CD4-positive, CD25-positive, alpha-beta regulatory T cell (primary cell): ENCODE data around the gene RBM10. TPM values are rescaled to one million over a fixed set of nuclear protein-coding genes. Genes with fewer than 3 reads are reported as not detected.
"Not testable (repeated sequence)": the region's sequence is repeated elsewhere in the genome, so short reads cannot be mapped to it uniquely, and the experiment has no call there.

Experiments
- ATAC-seq, 2 donors: fragments of 150-1000 bp; cut with Tn5 transposase; one replicate each; pipeline ENCODE4 v1.10.0; 2021; ENCODE audit warnings: low read depth in 2 of 2, moderate number of reproducible peaks in 2 of 2, moderate library complexity in 1 of 2
- DNase-seq, 3 donors: peaks; one replicate each; pipeline versions ENCODE4 v3.0.0 to v3.0.0-alpha.2; 2012 to 2022; ENCODE audit warnings: mixed read lengths in 1 of 3
- H3K27ac ChIP-seq: one replicate; pipeline ENCODE4 v1.7.0; 2013; ENCODE audit warnings: mild to moderate bottlenecking, low read length; ENCODE audit not compliant: insufficient read depth, poor library complexity, severe bottlenecking
- H3K27me3 ChIP-seq: one replicate; pipeline ENCODE4 v1.7.0; 2013; ENCODE audit warnings: low read length; ENCODE audit not compliant: control insufficient read depth, insufficient read depth
- H3K36me3 ChIP-seq: one replicate; pipeline ENCODE4 v1.7.0; 2013; ENCODE audit warnings: mild to moderate bottlenecking, low read length, moderate library complexity; ENCODE audit not compliant: control insufficient read depth, insufficient read depth
- H3K4me1 ChIP-seq: 2 replicates; pipeline ENCODE4 v1.7.0; 2013; ENCODE audit warnings: mild to moderate bottlenecking, low read length; ENCODE audit not compliant: insufficient read depth, control insufficient read depth, poor library complexity, severe bottlenecking
- H3K4me3 ChIP-seq: one replicate; pipeline ENCODE4 v1.7.0; 2013; ENCODE audit warnings: low read depth, mild to moderate bottlenecking, low read length, moderate library complexity
- H3K9me3 ChIP-seq, 2 experiments: 1 replicate in 1 of 2; 2 replicates in 1 of 2; pipeline ENCODE4 v1.7.0; 2013; ENCODE audit warnings: low read length in 2 of 2, mild to moderate bottlenecking in 1 of 2, moderate library complexity in 1 of 2; ENCODE audit not compliant: control insufficient read depth in 2 of 2
- H3K27ac Mint-ChIP-seq, 3 donors: one replicate each; pipeline ENCODE4 v1.8.0; 2020 to 2022; ENCODE audit warnings: mild to moderate bottlenecking in 3 of 3, mixed read lengths in 3 of 3, moderate library complexity in 2 of 3
- H3K27me3 Mint-ChIP-seq: one replicate; pipeline ENCODE4 v1.8.0; 2022; ENCODE audit warnings: mild to moderate bottlenecking, mixed read lengths
- H3K36me3 Mint-ChIP-seq: one replicate; pipeline ENCODE4 v1.8.0; 2020; ENCODE audit warnings: mixed read lengths
- H3K4me1 Mint-ChIP-seq, 4 donors: one replicate each; pipeline ENCODE4 v1.8.0; 2020 to 2022; ENCODE audit warnings: mixed read lengths in 4 of 4, mild to moderate bottlenecking in 1 of 4
- H3K4me3 Mint-ChIP-seq, 4 donors: one replicate each; pipeline ENCODE4 v1.8.0; 2020 to 2022; ENCODE audit warnings: mild to moderate bottlenecking in 4 of 4, mixed read lengths in 4 of 4, moderate library complexity in 3 of 4
- H3K9me3 Mint-ChIP-seq, 7 donors: one replicate each; pipeline ENCODE4 v1.8.0; 2020 to 2022; ENCODE audit warnings: mixed read lengths in 7 of 7, mild to moderate bottlenecking in 3 of 7, moderate library complexity in 2 of 7
- polyA plus RNA-seq, 4 donors: library from polyadenylated mRNA; unstranded; fragments of 300-500 nt; fragmentation: Illumina TruSeq; gene quantifications; one replicate each; pipeline ENCODE4 v1.2.3, GENCODE V29; 2021
- total RNA-seq: library from RNA; stranded (reverse); gene quantifications from one replicate; pipeline ENCODE4 v1.2.3, GENCODE V29; 2022

Gene RBM10
- total RNA-seq (37.6 TPM), polyA plus RNA-seq (10 to 100 TPM; 17.9 to 22.6 (median 22.0) TPM)

- Histone ChIP-seq H3K27ac (peak within 1 kb of the TSS; percentile 92), H3K27me3 (no peaks in the 10 kb centered on the region), H3K4me3 (peak within 1 kb of the TSS; percentile 87), H3K36me3 (peaks cover 10% of the 10 kb centered on the region), H3K4me1 (peaks cover 12% of the 10 kb centered on the region), H3K9me3 (no peaks in the 10 kb centered on the region)
- DNase-seq = peak; percentile 86 to 96 (median 89)
- Mint-ChIP-seq H3K4me1 (peaks cover 3 to 45% (median 16%) of the 10 kb centered on the region in 4 donors), H3K27ac (peak within 1 kb of the TSS; percentile 94 to 99 (median 99)), H3K9me3 (peaks cover 0 to 3% (median 1%) of the 10 kb centered on the region in 7 donors), H3K27me3 (peaks cover 12% of the 10 kb centered on the region), H3K4me3 (peak within 1 kb of the TSS; percentile 95 to 99 (median 97)), H3K36me3 (peaks cover 16% of the 10 kb centered on the region)
- peak; percentile 91 to 94 for ATAC-seq
These were observed at the start of gene RBM10, which contains the start of gene NDUFB11 for GRCh38 chrX:47144626-47145394. TSS of gene RBM10 (plus strand) at chrX:47145221. CDS start at chrX:47147482, 2,261 bp downstream. TSS of gene NDUFB11 (minus strand) at chrX:47144702. CDS start at chrX:47144679, 23 bp downstream.

GRCh38 chrX:47097018-47097417 is 48.0 kb upstream of the RBM10 start:
- Histone ChIP-seq H3K4me3 (no peak overlapping the region), H3K27ac (no peak overlapping the region), H3K36me3 (no peaks in the 10 kb centered on the region), H3K9me3 (no peaks in the 10 kb centered on the region), H3K27me3 (no peaks in the 10 kb centered on the region), H3K4me1 (no peaks in the 10 kb centered on the region)
- peaks cover 0 to 4% (median 0%) of the 10 kb centered on the region in 4 donors for H3K4me1 Mint-ChIP-seq
- DNase-seq (no peak), ATAC-seq (no peak)
- H3K9me3 Mint-ChIP-seq = peaks cover 0 to 4% (median 0%) of the 10 kb centered on the region in 7 donors
- peaks cover 4% of the 10 kb centered on the region for H3K36me3 Mint-ChIP-seq
- H3K4me3 Mint-ChIP-seq = peak overlapping the region in 1 of 4 donors; percentile 47
- H3K27me3 Mint-ChIP-seq = no peaks in the 10 kb centered on the region
- H3K27ac Mint-ChIP-seq = no peak overlapping the region

GRCh38 chrX:47098338-47099094 is 46.5 kb upstream of the RBM10 start:
- Histone ChIP-seq H3K9me3 (no peaks in the 10 kb centered on the region), H3K27me3 (no peaks in the 10 kb centered on the region), H3K36me3 (no peaks in the 10 kb centered on the region), H3K27ac (no peak overlapping the region), H3K4me3 (no peak overlapping the region), H3K4me1 (no peaks in the 10 kb centered on the region)
- peaks cover 0 to 4% (median 0%) of the 10 kb centered on the region in 7 donors for H3K9me3 Mint-ChIP-seq
- H3K27me3 Mint-ChIP-seq = no peaks in the 10 kb centered on the region
- peaks cover 4% of the 10 kb centered on the region for H3K36me3 Mint-ChIP-seq
- H3K4me1 Mint-ChIP-seq = no peaks in the 10 kb centered on the region
- no peak overlapping the region for H3K27ac Mint-ChIP-seq
- DNase-seq (no peak), ATAC-seq (no peak)
- H3K4me3 Mint-ChIP-seq = peak overlapping the region in 1 of 4 donors; percentile 68

- DNase-seq (no peak), ATAC-seq (no peak)
- no peaks in the 10 kb centered on the region for H3K27me3 ChIP-seq
- H3K4me1 ChIP-seq = no peaks in the 10 kb centered on the region
- H3K9me3 ChIP-seq = no peaks in the 10 kb centered on the region
- Mint-ChIP-seq H3K27ac (no peak overlapping the region), H3K27me3 (no peaks in the 10 kb centered on the region), H3K4me1 (no peaks in the 10 kb centered on the region), H3K9me3 (peaks cover 0 to 4% (median 0%) of the 10 kb centered on the region in 7 donors), H3K4me3 (no peak overlapping the region), H3K36me3 (peaks cover 4% of the 10 kb centered on the region)
- H3K4me3 ChIP-seq = no peak overlapping the region
- no peaks in the 10 kb centered on the region for H3K36me3 ChIP-seq
- no peak overlapping the region for H3K27ac ChIP-seq
These were observed 43.8 kb upstream of the RBM10 start for GRCh38 chrX:47101206-47101605.

- H3K36me3 ChIP-seq, H3K9me3 Mint-ChIP-seq, H3K4me1 Mint-ChIP-seq, H3K4me3 Mint-ChIP-seq, H3K36me3 Mint-ChIP-seq, DNase-seq, H3K27me3 Mint-ChIP-seq, H3K27ac Mint-ChIP-seq, H3K9me3 ChIP-seq, ATAC-seq, H3K27ac ChIP-seq, H3K27me3 ChIP-seq, H3K4me3 ChIP-seq, H3K4me1 ChIP-seq: not testable (repeated sequence)
These were observed 33.9 kb upstream of the RBM10 start for GRCh38 chrX:47110936-47111615.

GRCh38 chrX:47112316-47112954 is 32.6 kb upstream of the RBM10 start:
- Histone ChIP-seq H3K9me3 (no peaks in the 10 kb centered on the region), H3K27me3 (no peaks in the 10 kb centered on the region), H3K36me3 (no peaks in the 10 kb centered on the region), H3K4me1 (no peaks in the 10 kb centered on the region), H3K27ac (no peak overlapping the region), H3K4me3 (no peak overlapping the region)
- H3K9me3 Mint-ChIP-seq = peaks cover 0 to 2% (median 0%) of the 10 kb centered on the region in 7 donors
- H3K27me3 Mint-ChIP-seq = no peaks in the 10 kb centered on the region
- H3K4me1 Mint-ChIP-seq = no peaks in the 10 kb centered on the region
- ATAC-seq = no peak
- H3K36me3 Mint-ChIP-seq = no peaks in the 10 kb centered on the region
- no peak overlapping the region for H3K27ac Mint-ChIP-seq
- DNase-seq = no peak
- H3K4me3 Mint-ChIP-seq = no peak overlapping the region

GRCh38 chrX:47116551-47117110 is 28.4 kb upstream of the RBM10 start:
- H3K4me1 ChIP-seq, H3K36me3 ChIP-seq, H3K9me3 ChIP-seq, H3K4me1 Mint-ChIP-seq, ATAC-seq, H3K9me3 Mint-ChIP-seq, H3K27ac ChIP-seq, H3K27me3 Mint-ChIP-seq, DNase-seq, H3K4me3 Mint-ChIP-seq, H3K27ac Mint-ChIP-seq, H3K27me3 ChIP-seq, H3K4me3 ChIP-seq, H3K36me3 Mint-ChIP-seq: not testable (repeated sequence)
